HCT116 (cell line): ENCODE measurements around the gene NEURL1B.

Experiments
- ATF3 ChIP-seq: IDR thresholded peaks from 2 replicates; pipeline ENCODE4 v1.6.1; 2012
- CEBPB ChIP-seq: IDR thresholded peaks from 2 replicates; pipeline ENCODE4 v1.6.1; 2012; ENCODE audit warnings: low read depth
- EGR1 ChIP-seq: IDR thresholded peaks from 2 replicates; pipeline ENCODE4 v1.6.1; 2012; ENCODE audit warnings: low read depth
- EZH2 ChIP-seq: fragments of 200-600 bp; sonication (generic); IDR thresholded peaks from 2 replicates; pipeline ENCODE4 v1.6.1; 2017; ENCODE audit warnings: antibody characterized with exemption, mixed run types
- EZH2phosphoT487 ChIP-seq: fragments of 200-600 bp; IDR thresholded peaks from 2 replicates; pipeline ENCODE4 v1.6.1; 2018; ENCODE audit warnings: antibody characterized with exemption, borderline replicate concordance
- FOSL1 ChIP-seq: IDR thresholded peaks from 2 replicates; pipeline ENCODE4 v1.6.1; 2012; ENCODE audit warnings: low read depth
- JUND ChIP-seq: IDR thresholded peaks from 2 replicates; pipeline ENCODE4 v1.6.1; 2012
- POLR2A ChIP-seq: IDR thresholded peaks from 2 replicates; pipeline ENCODE4 v1.7.0; 2011; ENCODE audit warnings: borderline replicate concordance; ENCODE audit not compliant: insufficient read depth, insufficient read length; ENCODE audit errors: extremely low read depth
- POLR2AphosphoS5 ChIP-seq: IDR thresholded peaks from 2 replicates; pipeline ENCODE4 v1.6.1; 2011; ENCODE audit warnings: mild to moderate bottlenecking, low read depth, low read length, moderate library complexity
- REST ChIP-seq: IDR thresholded peaks from 2 replicates; pipeline ENCODE4 v1.6.1; 2012; ENCODE audit warnings: low read depth
- SRF ChIP-seq: IDR thresholded peaks from 2 replicates; pipeline ENCODE4 v1.6.1; 2012; ENCODE audit warnings: low read depth
- TCF7L2 ChIP-seq: IDR thresholded peaks from 2 replicates; pipeline ENCODE4 v1.7.0; 2011; ENCODE audit warnings: borderline replicate concordance, inconsistent platforms; ENCODE audit not compliant: insufficient read depth, insufficient read length; ENCODE audit errors: extremely low read depth
- ZNF274 ChIP-seq: fragments of 200-500 bp; sonication (Bioruptor generic); IDR thresholded peaks from 2 replicates; pipeline ENCODE4 v1.6.1; 2014; ENCODE audit warnings: mild to moderate bottlenecking, low read depth, low read length, inconsistent platforms
- TF ChIP-seq, protein P1 (sequence below), 3 experiments: fragments of 200-600 bp in 1 of 3; sonication (generic) in 1 of 3; IDR thresholded peaks in 2 of 3; conservative IDR thresholded peaks in 1 of 3; 2 replicates each; pipeline ENCODE4 v1.5.1; 2012 to 2017; ENCODE audit warnings: low read depth in 2 of 3, low read length in 2 of 3, antibody characterized with exemption in 1 of 3, borderline replicate concordance in 1 of 3, control low read depth in 1 of 3, mild to moderate bottlenecking in 1 of 3, mixed read lengths in 1 of 3, mixed run types in 1 of 3, moderate library complexity in 1 of 3; ENCODE audit not compliant: insufficient read depth in 1 of 3

DNA sequence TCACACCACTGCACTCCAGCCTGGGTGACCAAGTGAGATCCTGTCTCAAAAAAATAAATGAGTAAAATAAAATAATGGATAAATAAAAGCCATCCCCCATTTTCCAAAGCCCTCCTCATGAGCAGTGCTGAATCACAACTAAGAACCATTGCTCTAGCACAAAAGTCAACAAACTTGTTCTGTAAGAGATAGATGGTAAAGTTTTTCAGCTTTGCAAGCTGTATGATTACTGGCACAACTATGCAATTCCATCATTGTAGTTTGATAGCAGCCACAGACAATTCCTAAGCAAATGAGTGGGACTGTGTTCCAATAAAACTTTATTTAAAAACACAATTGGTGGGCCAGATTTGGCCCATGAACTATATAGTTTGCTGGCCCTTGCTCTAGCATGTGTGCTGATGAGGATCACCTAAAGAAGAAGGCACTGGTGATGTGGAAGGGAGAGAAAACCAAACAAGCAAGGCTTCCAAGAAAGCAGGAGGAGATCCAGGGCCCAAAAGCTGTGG lies 64.6 kb downstream of the NEURL1B start:
- TF ChIP-seq EZH2 = no peak
- TF ChIP-seq, protein P1, sequence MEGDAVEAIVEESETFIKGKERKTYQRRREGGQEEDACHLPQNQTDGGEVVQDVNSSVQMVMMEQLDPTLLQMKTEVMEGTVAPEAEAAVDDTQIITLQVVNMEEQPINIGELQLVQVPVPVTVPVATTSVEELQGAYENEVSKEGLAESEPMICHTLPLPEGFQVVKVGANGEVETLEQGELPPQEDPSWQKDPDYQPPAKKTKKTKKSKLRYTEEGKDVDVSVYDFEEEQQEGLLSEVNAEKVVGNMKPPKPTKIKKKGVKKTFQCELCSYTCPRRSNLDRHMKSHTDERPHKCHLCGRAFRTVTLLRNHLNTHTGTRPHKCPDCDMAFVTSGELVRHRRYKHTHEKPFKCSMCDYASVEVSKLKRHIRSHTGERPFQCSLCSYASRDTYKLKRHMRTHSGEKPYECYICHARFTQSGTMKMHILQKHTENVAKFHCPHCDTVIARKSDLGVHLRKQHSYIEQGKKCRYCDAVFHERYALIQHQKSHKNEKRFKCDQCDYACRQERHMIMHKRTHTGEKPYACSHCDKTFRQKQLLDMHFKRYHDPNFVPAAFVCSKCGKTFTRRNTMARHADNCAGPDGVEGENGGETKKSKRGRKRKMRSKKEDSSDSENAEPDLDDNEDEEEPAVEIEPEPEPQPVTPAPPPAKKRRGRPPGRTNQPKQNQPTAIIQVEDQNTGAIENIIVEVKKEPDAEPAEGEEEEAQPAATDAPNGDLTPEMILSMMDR (IDR thresholded peaks at IDR 0.05 in 2 of 3, conservative IDR thresholded peaks at IDR 0.05 in 1 of 3; ENCODE audit: borderline replicate concordance in 1 of 3, insufficient read depth in 1 of 3, low read depth in 2 of 3, low read length in 2 of 3) = no peak
- no peak for TF ChIP-seq POLR2A
- TF ChIP-seq JUND = no peak
- TF ChIP-seq EZH2phosphoT487 = no peak
- no peak for TF ChIP-seq ATF3
- no peak for TF ChIP-seq REST
- no peak for TF ChIP-seq CEBPB
- no peak for TF ChIP-seq EGR1
- TF ChIP-seq POLR2AphosphoS5 = no peak
- TF ChIP-seq TCF7L2 = no peak
- TF ChIP-seq SRF = no peak
- no peak for TF ChIP-seq ZNF274
- no peak for TF ChIP-seq FOSL1
